NCI-H2227 (cell line): ENCODE results near the gene POLR1E.
"Not testable (repeated sequence)": the region's sequence is repeated elsewhere in the genome, so short reads cannot be mapped to it uniquely, and the experiment has no call there.

Experiments used
- DNase-seq: peaks from one replicate; lab custom pipeline; 2025; ENCODE audit not compliant: unreplicated experiment; lab: John Stamatoyannopoulos, UW

POLR1E gene

DNA sequence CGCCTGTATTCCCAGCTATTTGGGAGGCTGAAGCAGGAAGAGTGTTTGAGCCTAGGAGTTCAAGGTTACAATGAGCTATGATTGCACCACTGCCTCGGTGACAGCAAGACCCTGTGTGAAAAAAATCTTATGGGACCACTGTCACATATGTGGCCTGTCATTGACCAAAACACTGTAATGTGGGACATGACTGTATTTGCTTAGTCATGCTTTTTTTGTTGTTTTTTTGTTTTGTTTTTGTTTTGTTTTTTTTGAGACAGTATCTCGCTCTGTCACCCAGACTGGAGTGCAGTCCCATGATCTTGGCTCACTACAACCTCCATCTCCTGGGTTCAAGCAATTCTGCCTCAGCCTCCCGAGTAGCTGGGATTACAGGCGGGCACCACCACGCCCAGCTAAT is 13.5 kb downstream of the POLR1E start:
- DNase-seq = no peak

DNA sequence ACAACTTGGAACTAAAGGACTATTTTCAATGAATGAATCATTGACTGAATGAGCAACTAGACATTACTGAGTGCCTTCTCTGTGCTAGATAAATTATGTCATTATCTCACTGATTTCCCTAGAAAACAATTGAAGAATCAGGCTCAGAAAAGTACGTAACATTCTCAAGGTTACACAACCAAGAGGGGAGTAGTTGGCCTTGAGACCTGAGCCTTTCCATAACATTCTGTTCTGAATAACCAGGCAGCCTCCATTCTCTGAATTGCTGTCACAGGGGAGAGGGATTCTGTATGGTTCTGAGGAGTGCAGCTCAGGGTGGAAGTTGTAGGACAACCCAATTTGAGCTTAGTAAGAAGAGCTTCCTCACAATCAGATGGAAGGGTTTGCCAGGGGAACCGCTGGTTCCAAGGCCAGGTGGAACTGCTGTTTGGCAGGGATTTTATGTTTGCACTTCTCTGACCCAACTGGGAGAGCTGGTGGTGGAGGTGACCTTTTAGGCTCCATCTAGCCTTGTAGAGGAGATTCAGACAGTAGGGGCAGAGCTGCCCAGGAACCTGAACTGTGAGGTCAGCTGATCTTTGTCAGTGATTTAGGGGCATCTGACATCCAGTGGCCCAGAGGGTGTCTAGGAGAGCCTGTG is 16.3 kb downstream of the POLR1E start:
- DNase-seq = no peak

DNA sequence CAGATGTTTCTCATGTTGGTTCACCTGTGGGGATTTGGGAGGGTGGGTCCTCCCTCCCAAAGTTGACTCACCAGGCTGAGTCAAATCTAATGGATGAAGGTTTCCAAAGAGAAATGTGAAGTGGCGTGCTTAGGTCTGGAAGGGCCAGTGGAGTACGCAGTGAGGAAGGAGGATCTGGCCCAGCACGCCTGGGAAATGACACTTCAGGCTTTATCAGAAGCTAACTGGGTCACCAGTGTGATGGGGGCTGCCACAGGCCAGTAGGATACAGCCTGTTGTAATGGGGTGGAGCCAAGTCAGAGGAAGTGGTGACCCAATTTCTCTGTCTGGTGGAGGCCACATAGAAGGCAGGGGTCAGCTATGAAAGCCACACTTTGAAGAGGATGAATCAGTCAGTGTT is 18.0 kb downstream of the POLR1E start:
- no peak for DNase-seq

DNA sequence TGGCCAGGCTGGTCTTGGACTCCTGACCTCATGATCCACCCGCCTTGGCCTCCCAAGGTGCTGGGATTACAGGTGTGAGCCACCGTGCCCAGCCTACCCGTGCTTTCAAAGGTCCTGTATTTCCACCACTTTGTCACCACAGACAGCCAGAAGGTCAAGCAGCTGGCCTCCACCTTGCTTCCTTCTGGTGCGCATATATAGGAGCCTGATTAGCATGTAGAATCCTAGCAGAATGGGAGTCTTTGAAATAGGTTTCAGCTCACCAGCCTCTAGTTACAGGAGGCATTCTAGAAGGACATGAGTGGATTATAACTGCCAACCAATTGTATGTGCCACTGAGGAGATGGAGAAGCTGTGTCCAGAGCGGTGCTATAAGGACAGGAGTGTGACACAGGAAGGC is 18.9 kb downstream of the POLR1E start:
- no peak for DNase-seq

DNA sequence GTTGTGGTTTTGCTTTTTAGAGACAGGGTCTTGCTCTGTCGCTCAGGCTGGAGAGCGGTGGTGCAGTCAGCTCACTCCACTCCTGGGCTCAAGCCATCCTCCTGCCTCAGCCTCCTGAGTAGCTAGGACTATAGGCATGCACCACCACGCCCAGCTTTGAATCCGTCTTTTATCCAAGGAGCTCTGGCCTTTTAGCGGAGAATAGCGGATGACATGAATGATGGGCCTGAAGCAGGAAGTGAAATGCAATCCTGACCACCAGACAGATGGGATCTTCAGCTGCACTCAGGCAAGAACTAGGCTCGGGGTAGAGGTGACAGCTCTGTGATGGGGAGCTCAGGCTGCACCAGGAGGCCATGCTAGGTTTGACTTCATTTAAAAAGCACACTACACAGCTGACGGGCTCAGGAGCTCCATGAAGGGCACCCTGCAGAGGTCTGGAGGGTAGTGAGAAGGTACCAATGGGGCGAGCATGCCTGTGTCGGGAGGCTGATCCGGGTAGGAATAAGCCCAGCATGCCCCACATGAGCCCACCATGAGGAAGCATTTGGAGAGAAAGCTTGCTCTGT is 21.9 kb downstream of the POLR1E start:
- no peak for DNase-seq

DNA sequence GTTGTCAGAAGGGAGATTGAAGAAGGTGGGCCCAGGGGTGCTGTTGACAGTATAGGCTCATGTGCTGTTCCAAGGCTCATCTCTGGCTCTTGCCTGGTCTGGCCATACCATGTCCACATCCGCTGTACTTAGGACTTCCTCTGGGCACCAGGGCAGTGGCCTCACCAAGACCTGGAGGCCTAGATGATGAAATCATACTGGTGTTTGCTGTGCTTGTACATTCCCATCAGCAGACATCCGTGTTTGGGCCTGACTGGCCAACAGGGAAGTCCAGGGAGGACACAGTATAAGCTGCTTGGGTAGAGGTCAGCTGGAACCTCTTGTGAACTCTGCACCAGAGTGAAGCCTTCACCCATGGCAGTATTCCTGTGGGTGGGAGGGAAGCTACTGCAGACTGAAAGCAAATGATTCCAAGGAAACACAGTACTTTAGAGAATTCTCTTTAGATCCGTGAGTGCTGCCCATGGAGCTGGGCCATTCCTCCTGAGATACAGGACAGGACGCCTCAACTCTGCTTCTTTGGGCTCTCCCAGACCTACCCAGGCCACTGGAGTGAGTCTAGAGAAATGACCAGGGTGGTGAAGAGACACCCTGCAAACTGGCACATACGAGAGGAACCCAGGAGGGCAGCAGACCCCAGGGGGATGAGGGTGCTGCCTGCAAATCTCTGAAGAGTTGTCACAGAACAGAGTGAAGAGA is 22.5 kb downstream of the POLR1E start:
- no peak for DNase-seq

DNA sequence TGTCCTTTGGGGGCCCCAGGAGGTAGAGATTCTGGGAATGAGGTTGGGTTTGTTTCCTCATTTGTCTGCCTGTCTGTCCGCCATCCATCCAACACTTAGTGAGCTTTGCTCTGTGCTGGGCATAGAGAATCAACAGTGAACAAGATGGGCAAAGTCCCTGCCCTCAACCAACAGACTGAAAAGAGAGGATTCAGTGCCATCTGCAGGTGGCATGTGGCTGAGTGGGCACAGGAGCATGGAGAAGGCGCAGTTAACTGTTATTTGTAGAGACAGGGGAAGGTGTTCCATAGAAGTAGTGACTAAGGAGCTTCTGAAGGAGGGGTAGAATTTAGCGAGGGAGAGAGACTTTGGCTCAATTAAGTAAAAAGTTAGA is 23.1 kb downstream of the POLR1E start:
- no peak for DNase-seq

DNA sequence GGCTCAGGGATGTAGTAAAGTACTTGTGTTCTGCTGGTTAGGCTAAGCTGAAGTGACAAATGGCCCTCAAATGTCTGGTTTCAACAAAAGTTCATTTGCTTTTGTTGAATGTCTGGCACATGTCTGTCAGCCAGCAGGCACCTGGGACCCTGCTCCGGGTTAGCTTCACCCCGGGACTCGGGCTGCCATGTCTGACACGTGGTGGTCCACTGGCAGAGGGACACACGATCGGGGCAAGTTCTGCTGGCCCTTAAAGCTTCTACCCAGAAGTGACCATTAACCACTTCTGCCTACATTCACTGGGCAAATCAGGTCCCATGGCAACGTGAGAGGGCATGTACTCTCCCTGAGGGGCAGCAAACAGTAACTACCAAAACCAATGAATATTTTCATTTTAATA is 23.8 kb downstream of the POLR1E start:
- DNase-seq = no peak

DNA sequence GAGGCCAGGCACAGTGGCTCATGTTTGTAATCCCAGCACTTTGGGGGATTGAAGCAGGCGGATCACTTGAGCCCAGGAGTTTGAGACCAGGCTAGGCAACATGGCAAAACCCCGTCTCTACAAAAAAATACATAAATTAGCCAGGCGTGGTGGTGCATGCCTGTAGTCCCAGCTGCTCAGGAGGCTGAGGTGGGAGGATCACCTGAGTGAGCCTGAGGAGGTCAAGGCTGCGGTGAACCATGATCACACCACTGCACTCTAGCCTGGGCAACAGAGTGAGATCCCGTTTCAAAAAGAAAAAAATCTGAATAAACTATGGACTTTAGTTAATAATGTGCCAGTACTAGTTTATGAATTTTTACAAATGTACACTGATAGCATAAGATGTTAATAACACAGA is 24.3 kb downstream of the POLR1E start:
- DNase-seq = not testable (repeated sequence)

DNA sequence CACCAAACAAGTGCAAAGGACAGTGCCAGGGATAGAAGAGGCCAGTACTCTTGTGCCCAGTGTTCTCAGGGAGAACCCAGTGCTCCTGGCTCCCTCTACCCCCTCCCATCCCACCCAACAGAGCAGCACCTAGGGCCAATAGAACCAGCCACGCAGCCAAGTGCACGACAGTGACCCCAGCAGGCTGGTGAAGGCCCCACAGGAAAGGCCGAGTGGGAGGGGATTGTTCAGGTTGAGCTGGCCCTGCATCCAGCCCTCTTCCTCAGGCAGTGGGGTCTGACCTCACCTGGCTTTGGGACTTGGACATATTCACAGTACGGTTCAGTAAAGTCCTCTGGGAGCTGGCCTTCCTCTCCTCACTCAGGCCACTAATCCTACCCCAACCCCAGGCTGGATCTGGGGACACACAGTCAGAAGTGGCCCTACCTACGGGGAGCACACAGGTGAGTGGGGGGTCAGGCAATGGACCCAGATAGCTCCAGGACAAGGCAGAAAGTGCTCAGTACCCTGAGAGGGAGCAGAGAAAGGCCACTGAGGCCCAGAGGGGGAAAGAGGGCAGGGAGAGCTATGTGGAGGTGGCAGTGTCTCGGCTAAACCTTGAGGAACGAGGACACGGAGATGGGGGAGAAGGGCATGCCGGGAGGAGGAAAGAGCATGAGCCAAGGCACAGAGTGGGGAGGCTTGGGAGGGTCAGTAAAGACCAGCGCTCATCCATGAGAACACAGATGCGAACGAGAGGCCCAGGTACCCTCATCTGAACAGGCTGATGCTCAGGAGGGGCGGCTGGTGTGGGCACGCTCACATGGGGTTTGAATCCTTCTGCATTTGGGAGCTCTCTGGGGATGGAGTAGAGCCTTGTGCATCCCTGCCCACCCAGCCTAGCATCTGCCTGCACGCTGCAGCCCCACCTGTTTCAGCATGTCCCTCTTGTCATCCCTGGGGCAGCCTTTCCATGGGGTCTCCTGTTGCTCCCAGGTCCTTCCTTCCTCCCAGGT is 25.6 kb downstream of the POLR1E start:
- peak; percentile 8 for DNase-seq

DNA sequence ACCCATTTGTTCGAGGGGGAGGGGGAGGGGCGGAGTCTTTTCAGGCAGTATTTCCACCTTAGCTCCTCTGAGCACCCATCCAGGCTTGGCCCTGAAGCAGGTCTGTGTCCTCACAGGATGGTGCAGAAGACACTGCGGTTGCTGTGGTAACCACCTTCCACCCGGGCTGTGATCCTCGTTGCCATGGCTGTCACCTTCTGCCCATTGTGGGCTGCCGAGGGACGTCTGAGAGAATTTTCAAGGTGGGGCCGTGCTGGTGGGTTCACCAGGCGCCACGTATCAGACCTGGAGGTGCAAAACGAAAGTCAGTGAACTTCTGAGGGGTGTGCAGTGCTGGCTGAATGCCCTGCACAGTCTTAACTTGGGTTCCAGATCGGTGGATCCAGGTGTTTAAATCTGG is 26.7 kb downstream of the POLR1E start:
- no peak for DNase-seq

DNA sequence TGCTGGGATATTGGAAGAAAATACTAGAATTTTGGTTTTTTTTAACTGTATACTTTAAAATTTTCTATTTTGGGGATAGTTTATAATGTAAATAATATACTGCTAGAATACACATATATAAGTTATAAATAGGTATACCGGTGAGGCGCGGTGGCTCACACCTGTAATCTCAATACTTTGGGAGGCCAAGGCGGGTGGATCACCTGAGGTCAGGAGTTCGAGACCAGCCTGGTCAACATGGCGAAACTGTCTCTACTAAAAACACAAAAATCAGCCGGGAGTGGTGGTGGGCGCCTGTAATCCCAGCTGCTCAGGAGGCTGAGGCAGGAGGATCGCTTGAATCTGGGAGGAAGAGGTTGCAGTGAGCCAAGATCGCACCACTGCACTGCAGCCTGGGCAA is 28.7 kb downstream of the POLR1E start:
- not testable (repeated sequence) for DNase-seq

DNA sequence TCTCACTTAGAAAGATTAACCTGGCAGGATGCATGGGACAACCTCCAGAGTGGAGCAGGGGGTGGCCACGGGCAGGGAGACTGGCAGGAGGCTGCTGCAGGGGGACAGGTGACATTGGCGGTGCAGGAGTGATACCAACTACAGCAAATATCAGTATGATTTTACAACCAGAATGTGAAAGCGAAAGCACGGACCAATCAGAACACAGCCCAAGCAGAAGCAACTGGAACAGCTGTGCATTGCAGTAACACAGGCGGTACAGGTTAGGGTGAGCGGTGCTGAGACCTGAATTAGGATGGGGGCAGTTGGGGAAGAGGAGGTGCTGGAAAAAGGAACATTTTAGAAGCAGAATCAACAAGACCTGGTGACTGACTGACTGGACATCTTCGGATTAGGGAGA is 29.3 kb downstream of the POLR1E start:
- no peak for DNase-seq

DNA sequence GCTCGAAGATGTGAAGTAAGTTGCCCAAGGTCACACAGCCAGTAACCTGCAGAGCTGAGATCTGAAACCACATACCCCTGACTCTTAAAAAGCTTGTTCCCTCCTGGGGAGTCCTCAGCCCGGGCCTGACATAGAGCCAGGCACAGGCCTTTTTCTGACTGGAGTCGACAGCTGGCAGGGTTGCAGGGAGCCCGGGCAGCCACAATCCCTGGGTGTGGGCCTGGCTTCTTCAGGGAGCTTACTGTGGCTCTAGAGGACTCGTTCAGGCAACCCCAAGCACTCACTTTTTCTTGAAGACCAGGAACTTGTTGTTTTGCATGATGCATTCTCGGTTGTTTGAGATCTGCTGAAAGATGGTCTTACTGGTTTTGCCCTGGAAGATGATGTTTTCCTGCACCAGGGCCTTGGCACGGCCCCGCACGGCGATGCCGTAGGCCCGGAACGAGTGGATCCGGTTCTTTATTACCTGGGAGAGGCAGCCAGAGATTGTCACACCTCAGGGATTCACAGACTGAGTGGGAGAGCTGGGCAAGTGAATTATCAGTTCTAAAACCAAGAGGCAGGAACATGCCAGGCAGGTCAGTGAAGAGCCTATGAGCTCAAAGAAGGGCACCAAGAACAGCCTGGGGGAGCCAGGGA is 30.0 kb downstream of the POLR1E start:
- no peak for DNase-seq

DNA sequence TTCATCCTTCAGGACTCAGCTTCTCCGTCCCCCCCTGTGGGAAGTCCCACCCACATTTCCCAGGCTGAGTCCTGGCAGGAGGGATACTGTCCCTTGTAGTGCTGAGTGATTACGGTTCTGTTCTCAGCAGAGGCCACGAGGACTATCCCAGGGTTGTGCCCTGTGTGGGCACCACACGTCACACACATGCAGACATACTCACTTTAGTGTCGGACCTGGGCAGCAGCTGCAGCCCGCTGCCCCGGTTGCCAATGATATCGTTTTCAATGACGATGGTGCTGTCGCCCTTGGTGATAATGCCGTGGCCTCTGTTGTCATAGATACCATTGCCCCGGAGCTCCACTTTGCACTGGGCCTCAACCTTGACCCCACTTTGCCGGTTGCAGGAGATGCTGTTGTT is 32.2 kb downstream of the POLR1E start:
- DNase-seq = no peak

DNA sequence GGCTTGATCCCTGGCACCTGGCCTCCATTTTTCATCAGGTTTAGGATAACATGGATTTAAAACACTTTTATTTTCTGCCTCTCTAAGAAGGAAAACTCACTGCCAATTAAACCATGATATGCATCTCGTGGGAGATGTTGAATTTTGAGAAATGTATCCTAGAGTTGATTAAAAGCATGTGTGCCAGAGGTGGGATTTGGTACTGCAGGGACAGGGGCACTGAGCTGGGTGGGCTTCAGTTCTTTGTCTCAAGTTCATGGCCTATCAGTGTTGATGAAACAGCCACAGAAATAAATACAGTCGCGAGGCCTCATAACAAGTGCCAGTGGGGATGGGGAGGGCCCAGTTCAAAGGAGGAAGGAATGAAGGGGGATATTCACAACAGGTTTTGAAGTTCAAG is 34.9 kb downstream of the POLR1E start:
- DNase-seq = no peak

DNA sequence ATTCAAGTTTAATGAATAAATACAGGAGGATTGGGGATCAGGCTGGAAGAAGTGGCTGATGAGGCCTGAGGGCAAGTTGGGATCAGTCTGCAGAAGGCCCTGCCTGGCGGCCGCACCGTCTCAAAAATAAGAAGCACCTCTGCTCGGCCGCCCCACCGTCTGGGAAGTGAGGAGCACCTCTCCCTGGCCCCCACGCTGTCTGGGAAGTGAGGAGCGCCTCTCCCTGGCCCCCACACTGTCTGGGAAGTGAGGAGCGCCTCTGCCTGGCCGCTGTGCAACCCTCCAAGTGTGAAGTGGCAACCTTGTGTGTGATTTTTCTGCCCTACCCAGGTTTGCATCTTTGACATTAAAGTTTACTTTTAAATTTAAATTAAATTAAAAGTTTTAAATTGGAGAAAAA is 35.4 kb downstream of the POLR1E start:
- DNase-seq = no peak

DNA sequence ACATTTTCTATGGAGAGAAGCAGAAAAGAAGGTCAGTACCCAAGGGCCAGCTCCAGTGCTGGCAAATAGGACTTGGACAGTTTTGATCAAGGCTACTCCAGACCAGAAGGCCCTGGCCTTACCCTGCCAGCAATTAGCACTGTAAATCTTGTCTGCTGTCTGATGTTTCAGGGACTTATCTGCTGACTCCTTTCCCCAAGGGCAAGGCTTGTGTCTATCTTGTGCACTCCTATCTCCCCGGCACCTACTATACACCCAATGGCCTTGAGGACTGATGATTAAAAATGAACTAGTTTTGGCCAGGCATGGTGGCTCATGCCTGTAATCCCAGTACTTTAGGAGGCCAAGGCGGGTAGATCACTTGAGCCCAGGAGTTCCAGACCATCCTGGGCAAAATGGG is 37.2 kb downstream of the POLR1E start:
- DNase-seq = no peak

DNA sequence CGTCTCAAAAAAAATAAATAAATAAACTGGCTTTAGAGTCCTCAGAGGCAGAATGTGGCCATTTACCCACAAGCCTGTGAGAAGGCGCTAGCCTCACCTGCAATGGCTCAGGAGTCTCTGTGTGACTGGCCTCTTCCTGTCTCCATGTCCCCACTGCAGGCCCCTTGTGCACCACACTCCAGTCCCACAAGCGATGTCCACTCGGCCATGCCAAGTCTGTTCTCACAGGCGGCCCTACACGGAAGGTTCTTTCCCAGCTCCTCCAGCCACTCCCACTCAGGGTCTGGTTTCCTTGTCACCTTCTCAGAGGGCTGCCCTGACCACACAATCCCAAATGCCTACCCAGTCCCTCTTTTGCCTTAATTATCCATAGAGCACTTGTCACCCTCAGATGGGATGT is 38.2 kb downstream of the POLR1E start:
- no peak for DNase-seq

DNA sequence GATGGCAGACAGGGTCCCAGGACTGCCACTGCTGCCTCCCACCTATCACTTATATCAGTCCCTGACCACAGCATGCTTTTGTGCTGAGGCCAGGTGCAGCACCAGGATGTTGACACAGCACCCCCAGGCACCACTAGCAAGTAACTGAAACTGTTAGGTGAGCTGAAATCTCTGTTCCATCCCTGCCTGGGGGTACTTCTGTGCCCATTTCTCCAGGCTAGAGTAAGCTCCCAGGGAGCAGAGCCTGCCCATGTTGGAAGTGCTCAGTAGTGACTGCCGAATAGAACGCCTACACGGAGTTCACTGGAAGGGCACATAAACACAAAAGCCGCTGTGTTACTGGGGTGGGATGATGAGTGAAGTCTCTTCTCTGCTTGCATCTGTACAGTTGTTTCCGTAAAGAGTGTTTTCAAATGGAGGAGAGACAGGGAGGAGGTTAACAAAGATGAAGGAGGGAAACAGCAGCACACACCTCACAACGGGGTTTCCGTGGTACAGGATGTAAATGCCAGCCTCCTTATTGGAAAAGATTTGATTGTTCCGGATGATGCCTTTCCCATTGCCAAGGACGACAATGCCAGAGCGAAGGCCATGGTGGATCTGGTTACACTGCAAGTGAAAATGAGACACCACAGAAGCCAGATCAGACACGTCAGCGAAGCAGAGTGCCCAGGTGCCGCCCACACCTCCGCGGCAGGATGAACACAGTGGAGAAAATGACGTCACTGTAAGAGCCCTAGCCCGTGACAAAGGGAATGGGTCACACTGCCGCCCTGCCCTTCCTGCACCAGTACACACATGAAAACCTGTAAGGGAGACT is 43.1 kb downstream of the POLR1E start:
- DNase-seq = no peak
